Heart right ventricle (tissue), 16 donors: ENCODE measurements around the gene MAGI2. TPM values are rescaled to one million over a fixed set of nuclear protein-coding genes. Genes with fewer than 3 reads are reported as not detected.

Experiments
- ATAC-seq, 8 donors: fragments of 200-7000 bp; cut with Tn5 transposase; one replicate each; pipeline ENCODE4 v1.9.1; 2020; ENCODE audit warnings: mild to moderate bottlenecking in 8 of 8, moderate library complexity in 8 of 8, moderate number of reproducible peaks in 1 of 8
- DNase-seq, 2 donors: peaks; one replicate each; pipeline ENCODE4 v3.0.0-alpha.2; 2020
- H3K27ac ChIP-seq, 10 donors: fragments of 200-600 bp; sonication (generic) in 2 of 10; one replicate each; pipeline versions ENCODE4 v1.5.0 to v1.8.0; 2020 to 2022; ENCODE audit warnings: mild to moderate bottlenecking in 3 of 10
- H3K27me3 ChIP-seq, 7 donors: fragments of 200-600 bp; one replicate each; pipeline ENCODE4 v1.8.0; 2021 to 2022; ENCODE audit warnings: mild to moderate bottlenecking in 2 of 7
- H3K36me3 ChIP-seq, 9 donors: fragments of 200-600 bp; sonication (generic) in 1 of 9; one replicate each; pipeline versions ENCODE4 v1.5.0 to v1.8.0; 2020 to 2022; ENCODE audit warnings: mild to moderate bottlenecking in 2 of 9
- H3K4me1 ChIP-seq, 9 donors: fragments of 200-600 bp; sonication (generic) in 1 of 9; one replicate each; pipeline versions ENCODE4 v1.5.0 to v1.8.0; 2020 to 2022; ENCODE audit warnings: mild to moderate bottlenecking in 4 of 9
- H3K4me3 ChIP-seq, 10 donors: fragments of 200-600 bp; sonication (generic) in 2 of 10; one replicate each; pipeline versions ENCODE4 v1.5.0 to v1.8.0; 2020 to 2022; ENCODE audit warnings: mild to moderate bottlenecking in 7 of 10, moderate library complexity in 2 of 10
- H3K9me3 ChIP-seq, 11 donors: fragments of 200-600 bp in 10 of 11; sonication (generic) in 2 of 11; one replicate each; pipeline versions ENCODE4 v1.5.0 to v1.8.0; 2013 to 2022; ENCODE audit warnings: mild to moderate bottlenecking in 2 of 11, control low read depth in 1 of 11, moderate library complexity in 1 of 11
- CTCF ChIP-seq, 9 donors: fragments of 200-600 bp; sonication (generic) in 2 of 9; IDR thresholded peaks; one replicate each; pipeline versions ENCODE4 v1.5.0 to v1.8.0; 2021 to 2022; ENCODE audit warnings: antibody characterized with exemption in 9 of 9, mild to moderate bottlenecking in 5 of 9, moderate library complexity in 1 of 9
- WGBS, 2 donors: extraction: QIAGEN DNeasy Blood & Tissue Kit; methylation state at CpG; one replicate each; pipeline ENCODE4 v1.1.7; 2013; ENCODE audit warnings: inconsistent platforms in 1 of 2; 5-methylcytosine and 5-hydroxymethylcytosine counted together
- intact Hi-C, 10 donors: fragments of 100-400 bp; cut with DNase I; formaldehyde crosslinking; loops; one replicate each; pipeline versions ENCODE4 v1.11.1 to v1.14.2; 2022
- polyA plus RNA-seq, 2 donors: library from polyadenylated mRNA; stranded (reverse); fragments of 200-250 nt; gene quantifications; one replicate each; pipeline ENCODE4 v1.2.3, GENCODE V29; 2013
- total RNA-seq, 10 donors: library from RNA; stranded (reverse); fragmentation: NEBNext Ultra II Directional in 3 of 10; extraction: Animal tissue kit (Norgen Biotek cat#: 25700) in 3 of 10; gene quantifications; one replicate each; pipeline versions ENCODE4 v1.2.1 to v1.2.4, GENCODE V29; 2021 to 2023
- donor health status: Arrhythmogenic right ventricular cardiomyopathy.
- donor health status: ischemic (EF 13 %, LVEDD 7.1; RV severe dilation, severe dysfunction).
- donor health status: healthy with polysubstance abuse.
- donor health status: DM: no; HTN: yes; CAD: no.
- donor health status: DM: no; HTN: no; CAD: no.
- donor health status: ischemic (EF 25% LVEDD 6.9; RV normal size, moderate dysfunction).
- donor health status: ischemic (EF 25% LVEDD 5.7; RV mildly dilated, moderate dysfunction).
- donor health status: healthy.
- donor health status: DM: yes; HTN: yes; CAD: no.
- donor health status: Ischemic cardiomyopathy.
- donor health status: ischemic (EF 35%, LVEDD 5.7; RV mildly dilated, moderate dysfunction).
- donor health status: nonischemic (EF 11% LVEDD 7.7; RV severe dilation, severe dysfunction).
- donor health status: DM: yes; HTN: yes; CAD: no.
- donor health status: PGD.
- donor health status: ischemic (EF 29% LVEDD 5.4; RV normal size, mild dysfunction).
- donor health status: nonischemic (EF 23%, LVEDD 6.1; RV moderate dilation, normal function).

Gene MAGI2
- total and polyA plus RNA-seq, 12 donors: 0.83 to 6.0 (median 4.1) TPM

GRCh38 chr7:78315119-78315518 lies 1138.3 kb downstream of the MAGI2 start:
- WGBS, 2 donors: 71 to 88% methylated on average over 2 of the region's 2 CpGs
- ATAC-seq (no peak), DNase-seq (no peak)
- intact Hi-C loops: no loop called here
- H3K27ac ChIP-seq: no peak overlapping the region
- no peak overlapping the region for H3K4me3 ChIP-seq
- no peaks in the 10 kb centered on the region for H3K4me1 ChIP-seq
- no peaks in the 10 kb centered on the region for H3K36me3 ChIP-seq
- no peaks in the 10 kb centered on the region for H3K9me3 ChIP-seq
- TF ChIP-seq CTCF (IDR thresholded peaks at IDR 0.05): no peak
- H3K27me3 ChIP-seq: no peaks in the 10 kb centered on the region

GRCh38 chr7:78311181-78311580 lies 1142.3 kb downstream of the MAGI2 start:
- no peak overlapping the region for H3K27ac ChIP-seq
- TF ChIP-seq CTCF (IDR thresholded peaks at IDR 0.05): no peak
- no peaks in the 10 kb centered on the region for H3K36me3 ChIP-seq
- DNase-seq (no peak), ATAC-seq (no peak)
- peaks cover 0 to 5% (median 0%) of the 10 kb centered on the region in 11 donors for H3K9me3 ChIP-seq
- 80 to 87% methylated on average over 2 of the region's 2 CpGs for WGBS, 2 donors
- H3K4me1 ChIP-seq: no peaks in the 10 kb centered on the region
- H3K27me3 ChIP-seq: no peaks in the 10 kb centered on the region
- intact Hi-C loops: no loop called here
- H3K4me3 ChIP-seq: no peak overlapping the region

DNA sequence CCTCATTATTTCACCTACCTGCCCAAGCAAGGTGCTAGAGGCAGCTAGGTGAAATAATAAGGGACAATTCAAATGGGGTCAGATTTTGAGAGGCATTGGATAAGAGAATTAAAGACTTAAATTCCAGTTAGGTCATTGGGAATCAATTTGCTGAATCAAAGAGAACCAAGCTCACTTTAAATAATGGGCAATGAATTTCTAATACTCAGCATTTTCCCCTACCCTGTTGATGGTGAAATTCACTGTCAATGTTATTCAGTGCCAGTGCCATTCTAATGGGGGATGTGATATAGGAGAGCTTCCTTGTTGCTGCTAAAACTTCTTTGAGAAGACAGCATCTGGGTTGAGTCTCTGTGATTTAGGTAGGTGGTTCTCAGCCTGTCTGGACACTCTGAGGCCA lies 1145.6 kb downstream of the MAGI2 start:
- Histone ChIP-seq H3K27me3 (no peaks in the 10 kb centered on the region), H3K9me3 (peaks cover 0 to 5% (median 0%) of the 10 kb centered on the region in 11 donors), H3K27ac (no peak overlapping the region), H3K36me3 (no peaks in the 10 kb centered on the region), H3K4me3 (no peak overlapping the region), H3K4me1 (no peaks in the 10 kb centered on the region)
- intact Hi-C loops: no loop called here
- no peak for ATAC-seq
- no peak for DNase-seq
- TF ChIP-seq CTCF (IDR thresholded peaks at IDR 0.05): no peak

DNA sequence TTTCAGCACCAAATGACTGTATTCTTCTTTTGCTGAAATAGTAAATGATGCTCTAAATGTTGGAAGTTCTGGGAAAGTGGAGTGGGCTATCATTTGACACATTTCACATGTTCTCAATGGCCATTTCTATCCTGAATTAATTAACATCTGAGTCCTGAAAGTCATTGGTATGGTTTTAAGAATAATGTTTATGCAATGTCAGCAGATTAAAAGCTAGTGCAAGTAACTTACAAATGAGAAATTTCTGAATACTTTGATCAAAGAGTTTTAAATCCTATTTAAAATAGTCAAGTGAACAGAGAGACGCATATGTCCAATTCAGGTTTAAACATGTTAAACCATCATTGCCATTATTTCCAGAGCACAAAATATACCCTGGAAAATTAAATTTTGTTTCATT lies 1146.8 kb downstream of the MAGI2 start:
- DNase-seq: no peak
- Histone ChIP-seq H3K4me3 (no peak overlapping the region), H3K27ac (no peak overlapping the region), H3K4me1 (no peaks in the 10 kb centered on the region), H3K36me3 (no peaks in the 10 kb centered on the region), H3K9me3 (peaks cover 0 to 5% (median 0%) of the 10 kb centered on the region in 11 donors), H3K27me3 (no peaks in the 10 kb centered on the region)
- no peak for ATAC-seq
- TF ChIP-seq CTCF (IDR thresholded peaks at IDR 0.05): no peak
- intact Hi-C loops: no loop called here
- 97 to 98% methylated on average over 1 of the region's 1 CpG for WGBS, 2 donors

DNA sequence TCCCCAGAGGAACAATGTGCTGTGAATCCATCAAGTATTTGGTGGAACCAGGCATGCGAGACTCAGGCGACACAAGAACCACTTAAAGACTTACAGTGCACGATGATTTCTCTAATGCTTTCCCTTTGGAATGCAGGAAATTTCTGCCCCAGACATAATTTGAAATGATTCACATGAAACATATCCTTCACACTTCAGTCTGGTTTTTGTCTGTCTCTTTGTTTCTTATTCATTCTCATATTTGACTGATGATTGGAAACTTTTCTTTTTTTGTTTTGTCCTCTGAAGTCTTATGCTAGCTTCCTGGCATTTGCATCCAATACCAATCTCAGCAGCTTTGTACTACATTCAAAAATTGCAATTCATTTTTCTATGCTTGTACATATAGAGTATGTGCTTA lies 1152.1 kb downstream of the MAGI2 start:
- DNase-seq (no peak), ATAC-seq (no peak)
- Histone ChIP-seq H3K36me3 (no peaks in the 10 kb centered on the region), H3K27me3 (no peaks in the 10 kb centered on the region), H3K27ac (no peak overlapping the region), H3K4me1 (no peaks in the 10 kb centered on the region), H3K9me3 (no peaks in the 10 kb centered on the region), H3K4me3 (no peak overlapping the region)
- no peak for TF ChIP-seq CTCF (IDR thresholded peaks at IDR 0.05)
- 82 to 85% methylated on average over 3 of the region's 3 CpGs for WGBS, 2 donors
- intact Hi-C loops: no loop called here
